ENCODE measurements around the gene GSTM1. TPM values are rescaled to one million over a fixed set of nuclear protein-coding genes. Genes with fewer than 3 reads are reported as not detected.

Gene GSTM1
- total RNA-seq, 1 donor from 2014 or later: 112 TPM

GRCh38 chr1:109712321-109712864, 24.8 kb downstream of the GSTM1 start:
- intact Hi-C loops (cut with micrococcal nuclease): no loop called here
- Mint-ChIP-seq H3K36me3 (ENCODE audit: low read depth) (peaks cover 6% of the 10 kb centered on the region), H3K4me3 (ENCODE audit: low read depth) (no peak overlapping the region), H3K27me3 (ENCODE audit: low read depth) (peaks cover 5% of the 10 kb centered on the region), H3K27ac (no peak overlapping the region), H3K9me3 (peaks cover 14% of the 10 kb centered on the region), H3K4me1 (ENCODE audit: low read depth) (no peaks in the 10 kb centered on the region)
- no peak for DNase-seq (ENCODE audit: low spot score)

- Mint-ChIP-seq H3K9me3 (peaks cover 9% of the 10 kb centered on the region), H3K27me3 (ENCODE audit: low read depth) (peaks cover 5% of the 10 kb centered on the region), H3K27ac (no peak overlapping the region), H3K36me3 (ENCODE audit: low read depth) (peaks cover 2% of the 10 kb centered on the region), H3K4me1 (ENCODE audit: low read depth) (no peaks in the 10 kb centered on the region), H3K4me3 (ENCODE audit: low read depth) (no peak overlapping the region)
- intact Hi-C loops (cut with micrococcal nuclease): no loop called here
- DNase-seq (ENCODE audit: low spot score): no peak
Observed at GRCh38 chr1:109713636-109714035, 26.0 kb downstream of the GSTM1 start.

- Mint-ChIP-seq H3K27ac (no peak overlapping the region), H3K9me3 (no peaks in the 10 kb centered on the region), H3K4me1 (ENCODE audit: low read depth) (peaks cover 4% of the 10 kb centered on the region), H3K27me3 (ENCODE audit: low read depth) (peaks cover 5% of the 10 kb centered on the region), H3K36me3 (ENCODE audit: low read depth) (no peaks in the 10 kb centered on the region), H3K4me3 (ENCODE audit: low read depth) (no peak overlapping the region)
- intact Hi-C loops (cut with micrococcal nuclease): no loop called here
- no peak for DNase-seq (ENCODE audit: low spot score)
Observed at GRCh38 chr1:109714661-109715372, 27.2 kb downstream of the GSTM1 start.

- DNase-seq (ENCODE audit: low spot score): no peak
- Mint-ChIP-seq H3K36me3 (ENCODE audit: low read depth) (no peaks in the 10 kb centered on the region), H3K27me3 (ENCODE audit: low read depth) (peaks cover 12% of the 10 kb centered on the region), H3K4me1 (ENCODE audit: low read depth) (peaks cover 6% of the 10 kb centered on the region), H3K27ac (no peak overlapping the region), H3K4me3 (ENCODE audit: low read depth) (no peak overlapping the region), H3K9me3 (no peaks in the 10 kb centered on the region)
- intact Hi-C loops (cut with micrococcal nuclease): no loop called here
Observed at GRCh38 chr1:109716121-109716520, 28.5 kb downstream of the GSTM1 start.

GRCh38 chr1:109716570-109717090, 29.0 kb downstream of the GSTM1 start:
- Mint-ChIP-seq H3K4me1 (ENCODE audit: low read depth) (peaks cover 6% of the 10 kb centered on the region), H3K36me3 (ENCODE audit: low read depth) (no peaks in the 10 kb centered on the region), H3K27ac (no peak overlapping the region), H3K9me3 (no peaks in the 10 kb centered on the region), H3K27me3 (ENCODE audit: low read depth) (peaks cover 14% of the 10 kb centered on the region), H3K4me3 (ENCODE audit: low read depth) (no peak overlapping the region)
- intact Hi-C loops (cut with micrococcal nuclease): no loop called here
- no peak for DNase-seq (ENCODE audit: low spot score)

GRCh38 chr1:109717729-109718128, 30.1 kb downstream of the GSTM1 start:
- intact Hi-C loops (cut with micrococcal nuclease): no loop called here
- H3K4me3 Mint-ChIP-seq (ENCODE audit: low read depth): no peak overlapping the region

GRCh38 chr1:109718495-109718894, 30.9 kb downstream of the GSTM1 start:
- no peak overlapping the region for H3K4me3 Mint-ChIP-seq (ENCODE audit: low read depth)
- intact Hi-C loops (cut with micrococcal nuclease): no loop called here
- no peak for DNase-seq (ENCODE audit: low spot score)
- H3K27ac Mint-ChIP-seq: no peak overlapping the region
- H3K4me1 Mint-ChIP-seq (ENCODE audit: low read depth): peaks cover 6% of the 10 kb centered on the region
- H3K9me3 Mint-ChIP-seq: no peaks in the 10 kb centered on the region
- H3K36me3 Mint-ChIP-seq (ENCODE audit: low read depth): no peaks in the 10 kb centered on the region
- peaks cover 14% of the 10 kb centered on the region for H3K27me3 Mint-ChIP-seq (ENCODE audit: low read depth)

More at GRCh38 chr1:109717729-109718128, 30.1 kb downstream of the GSTM1 start:
- Mint-ChIP-seq H3K4me1 (ENCODE audit: low read depth) (peaks cover 6% of the 10 kb centered on the region), H3K9me3 (no peaks in the 10 kb centered on the region), H3K36me3 (ENCODE audit: low read depth) (no peaks in the 10 kb centered on the region), H3K27me3 (ENCODE audit: low read depth) (peaks cover 16% of the 10 kb centered on the region), H3K27ac (no peak overlapping the region)
- DNase-seq (ENCODE audit: low spot score): no peak

- Mint-ChIP-seq H3K4me1 (ENCODE audit: low read depth) (peaks cover 6% of the 10 kb centered on the region), H3K36me3 (ENCODE audit: low read depth) (no peaks in the 10 kb centered on the region), H3K27ac (no peak overlapping the region), H3K9me3 (no peaks in the 10 kb centered on the region), H3K27me3 (ENCODE audit: low read depth) (peaks cover 15% of the 10 kb centered on the region), H3K4me3 (ENCODE audit: low read depth) (no peak overlapping the region)
- intact Hi-C loops (cut with micrococcal nuclease): no loop called here
- no peak for DNase-seq (ENCODE audit: low spot score)
Observed at GRCh38 chr1:109719337-109719837, 31.8 kb downstream of the GSTM1 start.

GRCh38 chr1:109721042-109721441, 33.4 kb downstream of the GSTM1 start:
- peaks cover 6% of the 10 kb centered on the region for H3K4me1 Mint-ChIP-seq (ENCODE audit: low read depth)
- H3K9me3 Mint-ChIP-seq: no peaks in the 10 kb centered on the region
- DNase-seq (ENCODE audit: low spot score): no peak
- no peak overlapping the region for H3K27ac Mint-ChIP-seq
- H3K4me3 Mint-ChIP-seq (ENCODE audit: low read depth): no peak overlapping the region
- no peaks in the 10 kb centered on the region for H3K36me3 Mint-ChIP-seq (ENCODE audit: low read depth)
- peaks cover 19% of the 10 kb centered on the region for H3K27me3 Mint-ChIP-seq (ENCODE audit: low read depth)
- intact Hi-C loops (cut with micrococcal nuclease): no loop called here

GRCh38 chr1:109721971-109722370, 34.4 kb downstream of the GSTM1 start:
- Mint-ChIP-seq H3K4me3 (ENCODE audit: low read depth) (no peak overlapping the region), H3K27me3 (ENCODE audit: low read depth) (peaks cover 19% of the 10 kb centered on the region), H3K4me1 (ENCODE audit: low read depth) (peaks cover 6% of the 10 kb centered on the region), H3K9me3 (no peaks in the 10 kb centered on the region), H3K27ac (no peak overlapping the region), H3K36me3 (ENCODE audit: low read depth) (no peaks in the 10 kb centered on the region)
- DNase-seq (ENCODE audit: low spot score): no peak
- intact Hi-C loops (cut with micrococcal nuclease): no loop called here

- intact Hi-C loops (cut with micrococcal nuclease): no loop called here
- no peaks in the 10 kb centered on the region for H3K36me3 Mint-ChIP-seq (ENCODE audit: low read depth)
- no peak for DNase-seq (ENCODE audit: low spot score)
- peaks cover 19% of the 10 kb centered on the region for H3K27me3 Mint-ChIP-seq (ENCODE audit: low read depth)
- H3K4me3 Mint-ChIP-seq (ENCODE audit: low read depth): no peak overlapping the region
- peaks cover 6% of the 10 kb centered on the region for H3K4me1 Mint-ChIP-seq (ENCODE audit: low read depth)
- H3K27ac Mint-ChIP-seq: no peak overlapping the region
- H3K9me3 Mint-ChIP-seq: no peaks in the 10 kb centered on the region
Observed at GRCh38 chr1:109722908-109723691, 35.5 kb downstream of the GSTM1 start.

GRCh38 chr1:109724933-109725332, 37.3 kb downstream of the GSTM1 start:
- Mint-ChIP-seq H3K36me3 (ENCODE audit: low read depth) (no peaks in the 10 kb centered on the region), H3K27me3 (ENCODE audit: low read depth) (peaks cover 22% of the 10 kb centered on the region), H3K27ac (no peak overlapping the region), H3K9me3 (no peaks in the 10 kb centered on the region), H3K4me1 (ENCODE audit: low read depth) (peaks cover 2% of the 10 kb centered on the region), H3K4me3 (ENCODE audit: low read depth) (no peak overlapping the region)
- DNase-seq (ENCODE audit: low spot score): no peak
- intact Hi-C loops (cut with micrococcal nuclease): no loop called here

GRCh38 chr1:109725510-109725909, 37.9 kb downstream of the GSTM1 start:
- H3K9me3 Mint-ChIP-seq: no peaks in the 10 kb centered on the region
- no peaks in the 10 kb centered on the region for H3K36me3 Mint-ChIP-seq (ENCODE audit: low read depth)
- no peak overlapping the region for H3K4me3 Mint-ChIP-seq (ENCODE audit: low read depth)

More at GRCh38 chr1:109725510-109725909, 37.9 kb downstream of the GSTM1 start:
- Mint-ChIP-seq H3K27me3 (ENCODE audit: low read depth) (peaks cover 20% of the 10 kb centered on the region), H3K27ac (no peak overlapping the region), H3K4me1 (ENCODE audit: low read depth) (no peaks in the 10 kb centered on the region)
- intact Hi-C loops (cut with micrococcal nuclease): no loop called here
- no peak for DNase-seq (ENCODE audit: low spot score)
